HepG2 (cell line): ENCODE results near the gene UNG. TPM values are rescaled to one million over a fixed set of nuclear protein-coding genes. Genes with fewer than 3 reads are reported as not detected.
A peak's percentile ranks its signal among the peaks of the same experiment; 100 is the strongest.

ENCODE experiments used
- BHLHE40 ChIP-seq: IDR thresholded peaks from 2 replicates; pipeline ENCODE4 v1.6.1; 2011; ENCODE audit warnings: low read length, improper control_type of control experiment
- NR2C2 ChIP-seq: sonication (generic); formaldehyde crosslinking; IDR thresholded peaks from 2 replicates; pipeline ENCODE4 v1.4.0; 2020; ENCODE audit warnings: missing genetic modification reagents, mild to moderate bottlenecking, moderate library complexity, borderline replicate concordance
- NR2F6 ChIP-seq, 2 experiments: IDR thresholded peaks; 2 replicates each; pipeline ENCODE4 v1.6.1; 2016; ENCODE audit warnings: antibody characterized with exemption in 1 of 2, mild to moderate bottlenecking in 1 of 2
- SIN3B ChIP-seq: fragments of 150-350 bp; IDR thresholded peaks from 2 replicates; pipeline ENCODE4 v1.6.1; 2014; ENCODE audit warnings: low read length
- SMC3 ChIP-seq: IDR thresholded peaks from 2 replicates; pipeline ENCODE4 v1.6.1; 2011; ENCODE audit warnings: low read length, improper control_type of control experiment
- ZNF207 ChIP-seq: fragments of 450-650 bp; IDR thresholded peaks from 2 replicates; pipeline ENCODE4 v1.6.1; 2016; ENCODE audit warnings: antibody characterized with exemption, borderline replicate concordance
- ZNF234 ChIP-seq: sonication (generic); formaldehyde crosslinking; conservative IDR thresholded peaks from 2 replicates; pipeline ENCODE4 v1.5.1; 2020; ENCODE audit warnings: mild to moderate bottlenecking, missing genetic modification reagents
- ZNF703 ChIP-seq: sonication (generic); formaldehyde crosslinking; IDR thresholded peaks from 2 replicates; pipeline ENCODE4 v1.5.1; 2020; ENCODE audit warnings: missing genetic modification reagents, mild to moderate bottlenecking, moderate library complexity, borderline replicate concordance
- ZNF749 ChIP-seq: sonication (generic); formaldehyde crosslinking; IDR thresholded peaks from 2 replicates; pipeline ENCODE4 v1.8.0; 2022; ENCODE audit warnings: mild to moderate bottlenecking, missing genetic modification reagents, moderate library complexity, borderline replicate concordance
- ZNF761 ChIP-seq: sonication (generic); formaldehyde crosslinking; conservative IDR thresholded peaks from 2 replicates; pipeline ENCODE4 v1.4.0; 2020; ENCODE audit warnings: mild to moderate bottlenecking, missing genetic modification reagents
- polyA plus RNA-seq, 8 experiments: library from polyadenylated mRNA; depleted of rRNA in 3 of 8; stranded (reverse) in 7 of 8; unstranded in 1 of 8; fragments of >200 nt; fragmentation: Illumina TruSeq in 4 of 8; extraction: Trizol in 4 of 8; gene quantifications; 2 replicates each; pipeline versions ENCODE4 v1.2.1 to v1.2.3, GENCODE V29; 2011 to 2016; ENCODE audit warnings: low read depth in 4 of 8, missing spikeins in 1 of 8, mixed read lengths in 1 of 8; ENCODE audit not compliant: insufficient read depth in 1 of 8
- total RNA-seq, 5 experiments: library from RNA; depleted of rRNA; stranded (reverse); fragments of >200 nt; fragmentation: Illumina TruSeq; extraction: Trizol; gene quantifications; 2 replicates each; pipeline ENCODE4 v1.2.3, GENCODE V29; 2016; ENCODE audit warnings: low read depth in 1 of 5
- TF ChIP-seq, protein P1 (sequence below): sonication (generic); formaldehyde crosslinking; IDR thresholded peaks from 2 replicates; pipeline ENCODE4 v1.8.0; 2022; ENCODE audit warnings: mild to moderate bottlenecking, missing genetic modification reagents
- TF ChIP-seq, protein P2 (sequence below): sonication (generic); formaldehyde crosslinking; IDR thresholded peaks from 2 replicates; pipeline ENCODE4 v1.5.0; 2020; ENCODE audit warnings: mild to moderate bottlenecking, missing genetic modification reagents, borderline replicate concordance
- TF ChIP-seq, protein P3 (sequence below): sonication (generic); formaldehyde crosslinking; IDR thresholded peaks from 2 replicates; pipeline ENCODE4; 2020; ENCODE audit warnings: missing genetic modification reagents, mild to moderate bottlenecking, borderline replicate concordance
- TF ChIP-seq, protein P4 (sequence below): sonication (generic); formaldehyde crosslinking; IDR thresholded peaks from 2 replicates; pipeline ENCODE4 v1.4.0; 2020; ENCODE audit warnings: missing genetic modification reagents, borderline replicate concordance

The UNG gene
- total and polyA plus RNA-seq, 2 of the 13 experiments (the other 11 are each of a cell fraction or from before 2014, with no cell fraction given), result 23.3 to 114 TPM

DNA sequence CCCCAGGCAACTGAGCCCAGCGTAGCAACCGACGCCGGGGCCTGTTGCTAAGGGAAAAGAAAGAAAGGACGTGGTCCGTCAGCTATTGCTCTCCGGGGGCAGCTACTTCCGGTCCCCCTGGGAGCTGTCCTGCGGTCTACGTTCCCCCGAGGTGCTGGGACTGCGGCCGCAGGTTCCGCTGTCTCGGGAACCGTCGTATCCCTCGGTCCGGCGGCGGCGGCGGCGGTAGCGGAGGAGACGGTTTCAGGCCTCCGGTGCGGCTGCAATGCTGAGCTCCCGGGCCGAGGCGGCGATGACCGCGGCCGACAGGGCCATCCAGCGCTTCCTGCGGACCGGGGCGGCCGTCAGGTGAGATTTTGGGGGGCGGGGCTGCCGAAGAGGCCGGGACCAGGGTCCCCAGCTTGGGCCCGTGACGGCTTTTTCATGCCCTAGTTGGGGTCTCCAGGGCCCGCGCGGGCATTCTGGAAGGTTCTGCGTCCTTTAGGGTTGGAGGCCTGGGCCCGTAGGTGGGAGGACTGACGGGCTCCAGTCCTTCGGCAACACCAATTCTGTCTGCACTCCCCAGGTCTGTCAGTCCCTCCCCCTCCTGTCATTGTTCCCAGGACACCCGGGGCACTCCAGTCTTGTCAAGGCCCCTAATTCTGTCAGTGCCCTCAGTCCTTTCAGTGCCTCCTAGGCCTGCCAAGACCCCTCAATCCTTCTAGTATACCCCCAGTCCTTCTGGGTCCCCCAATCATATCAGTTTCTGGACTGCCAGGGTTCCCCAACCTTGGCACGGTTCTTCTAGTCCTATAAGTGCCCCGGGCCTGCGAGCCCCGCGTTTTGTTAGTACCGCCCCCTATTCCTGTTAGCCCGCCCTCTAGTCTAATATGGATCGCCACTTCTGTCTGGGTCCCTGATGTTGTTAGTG is 44.7 kb upstream of the UNG start, which contains the start of gene USP30 (continued):
- no peak for TF ChIP-seq ZNF207
- TF ChIP-seq, protein P1, sequence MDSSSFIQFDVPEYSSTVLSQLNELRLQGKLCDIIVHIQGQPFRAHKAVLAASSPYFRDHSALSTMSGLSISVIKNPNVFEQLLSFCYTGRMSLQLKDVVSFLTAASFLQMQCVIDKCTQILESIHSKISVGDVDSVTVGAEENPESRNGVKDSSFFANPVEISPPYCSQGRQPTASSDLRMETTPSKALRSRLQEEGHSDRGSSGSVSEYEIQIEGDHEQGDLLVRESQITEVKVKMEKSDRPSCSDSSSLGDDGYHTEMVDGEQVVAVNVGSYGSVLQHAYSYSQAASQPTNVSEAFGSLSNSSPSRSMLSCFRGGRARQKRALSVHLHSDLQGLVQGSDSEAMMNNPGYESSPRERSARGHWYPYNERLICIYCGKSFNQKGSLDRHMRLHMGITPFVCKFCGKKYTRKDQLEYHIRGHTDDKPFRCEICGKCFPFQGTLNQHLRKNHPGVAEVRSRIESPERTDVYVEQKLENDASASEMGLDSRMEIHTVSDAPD, result no peak
- peak; percentile 79 for TF ChIP-seq NR2C2 (CRISPR knock-in tag)
- TF ChIP-seq, protein P2, sequence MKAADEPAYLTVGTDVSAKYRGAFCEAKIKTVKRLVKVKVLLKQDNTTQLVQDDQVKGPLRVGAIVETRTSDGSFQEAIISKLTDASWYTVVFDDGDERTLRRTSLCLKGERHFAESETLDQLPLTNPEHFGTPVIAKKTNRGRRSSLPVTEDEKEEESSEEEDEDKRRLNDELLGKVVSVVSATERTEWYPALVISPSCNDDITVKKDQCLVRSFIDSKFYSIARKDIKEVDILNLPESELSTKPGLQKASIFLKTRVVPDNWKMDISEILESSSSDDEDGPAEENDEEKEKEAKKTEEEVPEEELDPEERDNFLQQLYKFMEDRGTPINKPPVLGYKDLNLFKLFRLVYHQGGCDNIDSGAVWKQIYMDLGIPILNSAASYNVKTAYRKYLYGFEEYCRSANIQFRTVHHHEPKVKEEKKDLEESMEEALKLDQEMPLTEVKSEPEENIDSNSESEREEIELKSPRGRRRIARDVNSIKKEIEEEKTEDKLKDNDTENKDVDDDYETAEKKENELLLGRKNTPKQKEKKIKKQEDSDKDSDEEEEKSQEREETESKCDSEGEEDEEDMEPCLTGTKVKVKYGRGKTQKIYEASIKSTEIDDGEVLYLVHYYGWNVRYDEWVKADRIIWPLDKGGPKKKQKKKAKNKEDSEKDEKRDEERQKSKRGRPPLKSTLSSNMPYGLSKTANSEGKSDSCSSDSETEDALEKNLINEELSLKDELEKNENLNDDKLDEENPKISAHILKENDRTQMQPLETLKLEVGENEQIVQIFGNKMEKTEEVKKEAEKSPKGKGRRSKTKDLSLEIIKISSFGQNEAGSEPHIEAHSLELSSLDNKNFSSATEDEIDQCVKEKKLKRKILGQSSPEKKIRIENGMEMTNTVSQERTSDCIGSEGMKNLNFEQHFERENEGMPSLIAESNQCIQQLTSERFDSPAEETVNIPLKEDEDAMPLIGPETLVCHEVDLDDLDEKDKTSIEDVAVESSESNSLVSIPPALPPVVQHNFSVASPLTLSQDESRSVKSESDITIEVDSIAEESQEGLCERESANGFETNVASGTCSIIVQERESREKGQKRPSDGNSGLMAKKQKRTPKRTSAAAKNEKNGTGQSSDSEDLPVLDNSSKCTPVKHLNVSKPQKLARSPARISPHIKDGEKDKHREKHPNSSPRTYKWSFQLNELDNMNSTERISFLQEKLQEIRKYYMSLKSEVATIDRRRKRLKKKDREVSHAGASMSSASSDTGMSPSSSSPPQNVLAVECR, result peak; percentile 97
- TF ChIP-seq ZNF761 (CRISPR knock-in tag), result 0 out of 2 replicates have a peak, but pooled peaks have one; percentile 64
- TF ChIP-seq BHLHE40, result 0 out of 2 replicates have a peak, but pooled peaks have one; percentile 29
- peak; percentile 59; the same call in 1 of the 2 replicates for TF ChIP-seq ZNF749
- peak; percentile 96 for TF ChIP-seq SIN3B
- TF ChIP-seq, protein P3, sequence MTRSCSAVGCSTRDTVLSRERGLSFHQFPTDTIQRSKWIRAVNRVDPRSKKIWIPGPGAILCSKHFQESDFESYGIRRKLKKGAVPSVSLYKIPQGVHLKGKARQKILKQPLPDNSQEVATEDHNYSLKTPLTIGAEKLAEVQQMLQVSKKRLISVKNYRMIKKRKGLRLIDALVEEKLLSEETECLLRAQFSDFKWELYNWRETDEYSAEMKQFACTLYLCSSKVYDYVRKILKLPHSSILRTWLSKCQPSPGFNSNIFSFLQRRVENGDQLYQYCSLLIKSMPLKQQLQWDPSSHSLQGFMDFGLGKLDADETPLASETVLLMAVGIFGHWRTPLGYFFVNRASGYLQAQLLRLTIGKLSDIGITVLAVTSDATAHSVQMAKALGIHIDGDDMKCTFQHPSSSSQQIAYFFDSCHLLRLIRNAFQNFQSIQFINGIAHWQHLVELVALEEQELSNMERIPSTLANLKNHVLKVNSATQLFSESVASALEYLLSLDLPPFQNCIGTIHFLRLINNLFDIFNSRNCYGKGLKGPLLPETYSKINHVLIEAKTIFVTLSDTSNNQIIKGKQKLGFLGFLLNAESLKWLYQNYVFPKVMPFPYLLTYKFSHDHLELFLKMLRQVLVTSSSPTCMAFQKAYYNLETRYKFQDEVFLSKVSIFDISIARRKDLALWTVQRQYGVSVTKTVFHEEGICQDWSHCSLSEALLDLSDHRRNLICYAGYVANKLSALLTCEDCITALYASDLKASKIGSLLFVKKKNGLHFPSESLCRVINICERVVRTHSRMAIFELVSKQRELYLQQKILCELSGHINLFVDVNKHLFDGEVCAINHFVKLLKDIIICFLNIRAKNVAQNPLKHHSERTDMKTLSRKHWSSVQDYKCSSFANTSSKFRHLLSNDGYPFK (CRISPR knock-in tag), result peak; percentile 83; the same call in 1 of the 2 replicates
- TF ChIP-seq, protein P4, sequence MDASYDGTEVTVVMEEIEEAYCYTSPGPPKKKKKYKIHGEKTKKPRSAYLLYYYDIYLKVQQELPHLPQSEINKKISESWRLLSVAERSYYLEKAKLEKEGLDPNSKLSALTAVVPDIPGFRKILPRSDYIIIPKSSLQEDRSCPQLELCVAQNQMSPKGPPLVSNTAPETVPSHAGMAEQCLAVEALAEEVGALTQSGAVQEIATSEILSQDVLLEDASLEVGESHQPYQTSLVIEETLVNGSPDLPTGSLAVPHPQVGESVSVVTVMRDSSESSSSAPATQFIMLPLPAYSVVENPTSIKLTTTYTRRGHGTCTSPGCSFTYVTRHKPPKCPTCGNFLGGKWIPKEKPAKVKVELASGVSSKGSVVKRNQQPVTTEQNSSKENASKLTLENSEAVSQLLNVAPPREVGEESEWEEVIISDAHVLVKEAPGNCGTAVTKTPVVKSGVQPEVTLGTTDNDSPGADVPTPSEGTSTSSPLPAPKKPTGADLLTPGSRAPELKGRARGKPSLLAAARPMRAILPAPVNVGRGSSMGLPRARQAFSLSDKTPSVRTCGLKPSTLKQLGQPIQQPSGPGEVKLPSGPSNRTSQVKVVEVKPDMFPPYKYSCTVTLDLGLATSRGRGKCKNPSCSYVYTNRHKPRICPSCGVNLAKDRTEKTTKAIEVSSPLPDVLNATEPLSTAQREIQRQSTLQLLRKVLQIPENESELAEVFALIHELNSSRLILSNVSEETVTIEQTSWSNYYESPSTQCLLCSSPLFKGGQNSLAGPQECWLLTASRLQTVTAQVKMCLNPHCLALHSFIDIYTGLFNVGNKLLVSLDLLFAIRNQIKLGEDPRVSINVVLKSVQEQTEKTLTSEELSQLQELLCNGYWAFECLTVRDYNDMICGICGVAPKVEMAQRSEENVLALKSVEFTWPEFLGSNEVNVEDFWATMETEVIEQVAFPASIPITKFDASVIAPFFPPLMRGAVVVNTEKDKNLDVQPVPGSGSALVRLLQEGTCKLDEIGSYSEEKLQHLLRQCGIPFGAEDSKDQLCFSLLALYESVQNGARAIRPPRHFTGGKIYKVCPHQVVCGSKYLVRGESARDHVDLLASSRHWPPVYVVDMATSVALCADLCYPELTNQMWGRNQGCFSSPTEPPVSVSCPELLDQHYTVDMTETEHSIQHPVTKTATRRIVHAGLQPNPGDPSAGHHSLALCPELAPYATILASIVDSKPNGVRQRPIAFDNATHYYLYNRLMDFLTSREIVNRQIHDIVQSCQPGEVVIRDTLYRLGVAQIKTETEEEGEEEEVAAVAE (CRISPR knock-in tag), result peak; percentile 80; the same call in 1 of the 2 replicates
- 0 out of 2 replicates have a peak, but pooled peaks have one; percentile 17 for TF ChIP-seq NR2F6 (IDR thresholded peaks at IDR 0.05)
- peak; percentile 34; the same call in 1 of the 2 replicates for TF ChIP-seq NR2F6 (CRISPR knock-in tag; IDR thresholded peaks at IDR 0.05)
- TF ChIP-seq ZNF703 (CRISPR knock-in tag), result no peak
- TF ChIP-seq SMC3, result no peak
- TF ChIP-seq ZNF234 (CRISPR knock-in tag), result no peak
